GM12864 (cell line): ENCODE measurements around the gene SNAI1.

ENCODE experiments used
- DNase-seq: peaks from one replicate; pipeline ENCODE4 v3.0.0-alpha.2; 2011; ENCODE audit warnings: low read depth
- H3K4me3 ChIP-seq: 2 replicates; pipeline ENCODE4 v1.5.1; 2011; ENCODE audit warnings: mild to moderate bottlenecking, low read depth, low read length, control low read depth
- CTCF ChIP-seq: IDR thresholded peaks from 2 replicates; pipeline ENCODE4 v1.5.1; 2011; ENCODE audit warnings: low read depth, mild to moderate bottlenecking, moderate library complexity, low read length, control low read depth, inconsistent platforms; ENCODE audit errors: missing control alignments

Gene SNAI1

GRCh38 chr20:50015636-50015992 is 32.8 kb downstream of the SNAI1 start:
- no peak for TF ChIP-seq CTCF
- no peak for DNase-seq
- no peak overlapping the region for H3K4me3 ChIP-seq

- TF ChIP-seq CTCF = no peak
- no peak for DNase-seq
- H3K4me3 ChIP-seq = no peak overlapping the region
Measured at GRCh38 chr20:50015993-50016770, 33.4 kb downstream of the SNAI1 start.

GRCh38 chr20:50017160-50017559 is 34.4 kb downstream of the SNAI1 start:
- no peak for TF ChIP-seq CTCF
- no peak for DNase-seq

GRCh38 chr20:50017576-50018248 is 34.9 kb downstream of the SNAI1 start:
- no peak for TF ChIP-seq CTCF
- no peak overlapping the region for H3K4me3 ChIP-seq
- no peak for DNase-seq

More at GRCh38 chr20:50017160-50017559, 34.4 kb downstream of the SNAI1 start:
- H3K4me3 ChIP-seq = no peak overlapping the region

- no peak overlapping the region for H3K4me3 ChIP-seq
- no peak for DNase-seq
- no peak for TF ChIP-seq CTCF
Measured at GRCh38 chr20:50019466-50020256, 36.9 kb downstream of the SNAI1 start.

- no peak overlapping the region for H3K4me3 ChIP-seq
- no peak for TF ChIP-seq CTCF
- DNase-seq = no peak
Measured at GRCh38 chr20:50020288-50020687, 37.5 kb downstream of the SNAI1 start.
